GM21737 (cell line): Measurements from ENCODE around the gene NSUN6.

ENCODE experiments used
- ATAC-seq: cut with Tn5 transposase; IDR thresholded peaks from one replicate; pipeline ENCODE4 v1.9.1; 2021; ENCODE audit warnings: mild to moderate bottlenecking, moderate library complexity; ENCODE audit not compliant: unreplicated experiment

Gene NSUN6

DNA sequence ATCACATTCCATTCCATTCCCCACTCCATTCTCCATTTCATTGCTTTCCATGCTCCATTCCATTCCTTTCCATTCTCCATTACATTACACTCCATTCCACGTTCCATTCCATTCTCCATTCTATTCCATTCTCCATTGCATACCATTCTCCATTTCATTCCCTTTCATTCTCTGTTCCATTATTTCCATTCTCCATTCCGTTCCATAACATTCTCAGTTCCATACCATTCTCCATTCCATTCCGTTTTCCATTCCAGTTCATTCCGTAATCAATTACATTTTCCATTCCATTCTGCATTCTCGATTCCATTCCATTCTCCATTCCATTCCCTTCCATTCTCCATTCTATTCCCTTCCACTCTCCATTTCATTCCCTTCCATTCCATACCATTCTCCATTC lies 86.4 kb downstream of the NSUN6 start:
- ATAC-seq = no peak

DNA sequence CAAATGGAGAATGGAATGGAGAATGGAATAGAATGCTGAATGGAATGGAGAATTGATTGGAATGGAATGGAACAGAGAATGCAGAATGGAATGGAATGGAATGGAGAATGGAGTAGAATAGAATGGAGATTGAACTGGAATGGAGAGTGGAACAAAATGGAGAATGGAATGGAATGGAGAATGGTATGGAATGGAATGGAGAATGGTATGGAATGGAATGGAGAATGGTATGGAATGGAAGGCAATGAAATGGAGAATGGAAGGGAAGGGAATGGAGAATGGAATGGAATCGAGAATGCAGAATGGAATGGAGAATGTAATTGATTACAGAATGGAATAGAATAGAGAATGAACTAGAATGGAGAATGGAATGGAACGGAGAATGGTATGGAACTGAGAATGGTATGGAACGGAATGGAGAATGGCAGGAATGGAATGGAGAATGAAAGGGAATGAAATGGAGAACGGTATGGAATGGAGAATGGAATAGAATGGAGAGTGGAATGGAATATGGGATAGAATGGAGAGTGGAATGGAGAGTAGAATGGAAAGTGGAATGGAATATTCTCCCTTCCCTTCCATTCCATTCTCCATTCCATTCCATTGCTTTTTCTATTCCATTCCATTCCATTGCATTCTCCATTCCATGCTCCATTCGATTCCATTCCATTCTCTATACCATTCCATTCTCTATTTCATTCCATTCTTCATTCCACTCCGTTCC lies 88.2 kb downstream of the NSUN6 start:
- no peak for ATAC-seq

DNA sequence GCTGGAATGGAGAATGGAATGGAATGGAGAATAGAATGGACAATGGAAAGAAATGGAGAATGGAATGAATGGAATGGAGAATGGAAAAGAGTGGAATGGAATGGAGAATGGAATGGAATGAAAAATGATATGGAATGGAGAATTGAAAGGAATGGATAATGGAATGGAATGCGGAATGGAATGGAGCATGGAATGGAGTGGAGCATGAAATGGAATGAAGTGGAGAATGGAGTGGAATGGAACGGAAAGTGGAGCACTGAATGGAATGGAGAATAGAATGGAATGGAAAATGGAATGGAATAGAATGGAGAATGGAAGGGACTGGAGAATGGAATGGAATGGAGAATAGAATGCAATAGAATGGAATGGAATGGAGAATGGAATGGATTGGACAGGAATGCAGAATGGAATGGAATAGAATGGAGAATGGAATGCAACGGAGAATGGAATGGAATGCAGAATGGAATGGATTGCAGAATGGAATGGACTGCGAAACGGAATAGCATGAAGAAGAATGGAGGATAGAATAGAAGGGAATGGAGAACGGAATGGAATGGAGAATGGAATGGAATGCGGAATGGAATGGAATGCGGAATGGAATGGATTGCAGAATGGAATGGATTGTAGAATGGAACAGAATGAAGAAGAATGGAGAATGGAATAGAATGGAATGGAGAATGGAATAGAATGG lies 89.4 kb downstream of the NSUN6 start:
- ATAC-seq = no peak

DNA sequence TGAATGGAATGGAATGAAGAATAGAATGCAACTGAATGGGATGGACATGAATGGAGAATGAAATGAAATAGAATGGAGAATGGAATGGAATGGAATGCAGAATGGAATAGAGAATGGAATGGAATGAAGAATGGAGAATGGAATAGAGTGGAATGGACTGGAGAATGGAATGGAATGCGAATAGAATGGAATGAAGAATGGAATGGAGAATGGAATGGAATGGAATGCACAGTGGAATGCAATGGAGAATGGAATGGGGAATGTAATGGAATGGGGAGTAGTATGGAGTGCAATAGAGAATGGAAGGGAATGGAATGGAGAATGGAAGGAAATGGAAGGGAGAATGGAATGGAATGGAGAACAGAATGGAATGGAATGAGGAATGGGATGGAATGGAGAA lies 93.4 kb downstream of the NSUN6 start:
- ATAC-seq = no peak

DNA sequence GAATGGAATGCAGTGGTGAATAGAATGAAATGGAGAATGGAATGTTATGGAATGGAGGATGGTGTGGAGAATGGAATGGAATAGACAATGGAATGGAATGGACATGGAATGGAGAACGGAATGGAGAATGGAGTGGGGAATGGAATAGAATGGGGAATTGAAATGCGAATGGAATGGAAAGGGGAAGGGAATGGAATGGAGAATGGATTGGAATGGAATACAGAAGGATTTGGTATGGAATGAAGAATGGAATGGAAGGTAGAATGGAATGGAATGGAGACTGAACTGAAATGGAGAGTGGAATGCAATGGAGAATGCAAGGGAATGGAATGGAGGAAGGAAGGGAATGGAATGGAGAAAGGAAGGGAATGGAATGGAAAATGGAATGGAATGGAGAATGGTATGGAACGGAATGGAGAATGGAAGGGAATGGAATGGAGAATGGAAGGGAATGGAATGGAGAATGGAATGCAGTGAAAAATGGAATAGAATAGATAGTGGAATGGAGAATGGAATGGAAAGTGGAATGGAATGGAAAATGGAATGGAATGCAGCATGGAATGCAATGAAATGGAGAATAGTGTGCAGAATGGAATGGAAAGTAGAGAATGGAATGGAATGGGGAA lies 94.8 kb downstream of the NSUN6 start:
- ATAC-seq = no peak

DNA sequence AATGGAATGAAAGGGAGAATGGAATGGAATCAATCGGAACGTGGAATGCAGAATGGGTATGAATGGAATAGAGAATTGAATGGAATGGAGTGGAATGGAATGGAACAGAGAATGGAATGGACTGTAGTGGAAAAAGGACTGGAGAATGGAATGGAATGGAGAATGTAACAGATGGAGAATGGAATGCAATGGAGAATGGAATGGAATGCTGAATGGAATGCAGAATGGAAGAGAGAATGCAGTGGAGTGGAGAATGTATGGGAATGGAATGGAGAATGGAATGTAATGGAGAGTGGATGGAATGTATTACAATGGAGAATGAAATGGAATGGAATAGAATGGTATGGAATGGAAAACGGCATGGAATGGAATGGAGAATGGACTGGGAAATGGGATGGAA lies 96.9 kb downstream of the NSUN6 start:
- no peak for ATAC-seq

DNA sequence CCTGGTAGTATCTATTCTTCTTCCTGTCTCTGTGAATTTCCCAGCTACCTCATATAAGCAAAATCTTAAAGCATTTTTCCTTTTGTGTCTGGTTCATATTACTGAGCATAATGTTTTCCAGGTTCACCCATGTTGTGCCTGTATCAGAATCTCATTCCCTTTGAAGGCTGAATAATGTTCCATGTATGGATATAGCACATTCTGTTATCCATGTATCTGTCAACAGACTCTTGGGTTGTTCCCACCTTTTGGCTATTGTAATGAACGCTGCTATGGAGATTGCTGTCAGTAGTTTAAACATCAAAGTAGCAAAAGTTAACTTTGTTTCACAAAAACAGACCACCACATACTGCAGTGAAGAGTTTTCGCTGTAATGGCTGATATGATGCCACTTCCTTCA lies 99.9 kb downstream of the NSUN6 start:
- no peak for ATAC-seq

DNA sequence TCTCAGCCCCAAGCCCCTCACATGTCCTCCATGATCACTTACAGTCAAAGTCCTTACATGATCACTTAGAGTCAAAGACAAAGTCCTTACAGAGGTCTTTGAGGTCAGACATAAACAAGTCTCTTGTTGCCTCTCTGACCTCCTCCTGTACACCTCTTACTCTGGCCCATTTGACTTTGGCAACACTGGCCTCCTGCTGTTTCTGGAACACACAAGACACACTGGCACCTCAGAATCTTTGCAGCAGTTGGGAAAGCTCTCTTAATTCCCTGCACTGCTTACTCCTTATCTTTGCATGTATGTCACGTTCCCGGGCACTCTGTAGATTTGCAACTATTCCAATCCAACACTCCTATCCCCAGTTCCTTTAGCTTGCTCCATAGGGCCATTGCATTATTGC lies 102.3 kb downstream of the NSUN6 start:
- no peak for ATAC-seq

DNA sequence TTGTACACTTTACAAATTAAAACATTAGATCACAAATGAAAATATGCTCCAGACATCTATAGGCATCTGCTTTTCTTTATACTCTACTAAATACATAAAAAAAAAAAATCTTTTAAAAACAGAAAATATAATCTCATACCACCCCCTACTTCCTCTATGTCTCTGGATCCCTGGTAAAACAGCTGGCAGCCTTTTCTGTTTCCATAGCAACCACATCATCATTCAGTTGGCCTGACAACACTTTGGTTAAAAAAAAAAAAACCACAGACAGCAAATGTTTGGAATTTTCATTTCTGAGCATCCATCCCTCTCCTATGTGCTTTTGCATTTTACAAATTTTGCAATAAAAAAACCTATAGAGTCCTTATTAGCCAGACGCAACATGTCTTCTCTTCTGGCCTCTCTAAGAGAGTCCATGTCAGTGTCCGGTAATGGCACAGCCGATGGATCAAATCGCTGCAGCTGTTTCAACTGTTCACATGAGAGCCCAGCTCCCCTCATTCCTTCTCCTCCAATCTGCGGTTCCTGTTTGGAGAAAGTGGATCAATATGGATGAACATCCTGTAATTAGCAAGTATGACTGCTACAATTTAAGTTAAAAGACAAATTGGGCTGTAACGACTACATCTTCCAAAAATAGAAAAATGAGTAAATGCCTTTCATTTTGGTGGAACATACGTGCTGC lies 105.6 kb downstream of the NSUN6 start:
- no peak for ATAC-seq

DNA sequence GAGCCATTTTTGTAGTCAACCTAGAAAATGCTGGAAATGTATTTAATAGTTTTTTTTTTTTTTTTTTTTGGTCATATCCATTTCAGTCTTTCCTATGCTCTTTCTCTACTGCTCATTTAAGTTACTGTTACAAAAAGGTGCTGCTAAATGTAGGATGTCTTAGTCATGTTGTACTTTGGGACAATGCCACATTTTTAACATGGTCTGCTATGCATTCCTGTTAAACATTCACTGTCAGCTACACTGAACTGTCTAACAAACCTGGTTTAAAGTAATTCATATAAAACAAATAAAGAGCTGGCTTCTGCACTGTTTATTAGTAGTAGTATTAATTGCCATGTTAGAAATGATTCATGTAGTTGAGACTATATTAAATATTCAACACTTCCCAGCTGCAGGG lies 108.6 kb downstream of the NSUN6 start:
- no peak for ATAC-seq

DNA sequence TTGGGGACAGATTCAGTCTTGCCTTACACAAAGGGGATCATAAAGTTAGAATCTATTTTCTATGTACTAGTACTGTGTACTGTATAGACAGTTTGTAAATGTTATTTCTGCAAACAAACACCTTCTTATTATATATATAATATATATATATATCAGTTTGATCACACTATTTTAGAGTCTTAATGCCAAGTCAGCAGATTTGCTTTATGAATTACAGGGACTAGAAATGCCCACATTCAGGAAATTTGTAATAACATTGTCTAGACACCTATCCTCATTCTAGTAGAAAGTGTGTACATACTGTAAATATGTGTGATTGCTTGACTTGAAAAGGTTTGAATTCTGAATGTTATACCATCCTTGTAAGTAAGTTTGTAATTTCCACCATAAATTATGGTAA lies 111.2 kb downstream of the NSUN6 start:
- ATAC-seq = no peak

DNA sequence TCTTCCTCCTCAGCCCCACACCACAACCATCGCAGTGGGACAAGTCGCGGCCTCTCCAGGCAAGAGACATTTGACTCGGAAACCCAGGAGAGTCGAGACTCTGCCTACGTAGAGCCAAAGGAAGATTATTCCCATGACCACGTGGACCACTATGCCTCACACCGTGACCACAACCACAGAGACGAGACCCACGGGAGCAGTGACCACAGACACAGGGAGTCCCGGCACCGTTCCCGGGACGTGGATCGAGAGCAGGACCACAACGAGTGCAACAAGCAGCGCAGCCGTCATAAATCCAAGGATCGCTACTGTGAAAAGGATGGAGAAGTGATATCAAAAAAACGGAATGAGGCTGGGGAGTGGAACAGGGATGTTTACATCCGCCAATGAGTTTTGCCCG lies 112.1 kb downstream of the NSUN6 start:
- ATAC-seq = no peak

DNA sequence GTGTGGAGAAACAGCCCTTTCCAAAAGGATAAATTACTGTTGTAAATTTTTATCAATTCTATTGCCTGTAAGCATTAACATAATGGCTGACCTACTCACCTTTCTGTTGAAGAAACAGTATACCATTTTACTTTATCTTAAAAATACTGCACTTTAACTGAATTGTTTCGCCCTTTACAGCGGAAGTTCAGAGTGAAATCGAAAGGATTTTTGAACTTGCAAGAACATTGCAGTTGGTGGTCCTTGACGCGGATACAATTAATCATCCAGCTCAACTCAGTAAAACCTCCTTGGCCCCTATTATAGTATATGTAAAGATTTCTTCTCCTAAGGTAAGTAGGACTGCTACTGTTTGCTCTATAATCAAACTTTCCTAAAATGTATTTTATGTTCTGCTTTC lies 117.5 kb downstream of the NSUN6 start:
- ATAC-seq = no peak

DNA sequence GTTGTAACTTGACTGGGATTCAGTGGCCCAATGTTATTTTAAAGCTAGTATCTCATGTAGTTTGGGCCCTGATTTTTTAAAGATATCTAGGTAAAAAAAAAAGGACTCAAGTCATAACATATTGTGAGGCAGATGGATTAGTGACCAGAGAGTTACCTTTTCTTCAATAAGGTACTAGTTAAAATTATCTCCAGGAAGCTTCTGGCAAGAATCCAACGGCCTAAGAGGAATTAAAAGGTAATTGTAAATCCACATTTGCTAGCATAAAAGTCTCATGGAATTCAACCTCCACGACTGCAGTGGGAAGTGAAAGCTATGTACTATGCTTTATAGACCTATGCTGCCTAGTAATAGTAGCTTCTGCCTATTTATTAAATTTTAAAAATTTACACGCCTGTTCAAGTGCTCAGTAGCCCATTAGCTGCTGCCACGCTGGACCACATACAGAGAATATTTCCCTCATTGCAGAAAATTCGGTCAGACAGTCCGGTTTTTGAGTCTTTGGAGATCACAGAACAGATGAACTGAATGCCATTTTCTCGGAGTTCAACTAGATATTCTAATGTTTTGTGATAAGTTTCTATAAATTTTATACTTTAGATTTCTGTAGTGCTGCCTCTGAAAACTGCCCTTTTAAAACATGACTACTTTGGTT lies 118.4 kb downstream of the NSUN6 start:
- ATAC-seq = no peak

DNA sequence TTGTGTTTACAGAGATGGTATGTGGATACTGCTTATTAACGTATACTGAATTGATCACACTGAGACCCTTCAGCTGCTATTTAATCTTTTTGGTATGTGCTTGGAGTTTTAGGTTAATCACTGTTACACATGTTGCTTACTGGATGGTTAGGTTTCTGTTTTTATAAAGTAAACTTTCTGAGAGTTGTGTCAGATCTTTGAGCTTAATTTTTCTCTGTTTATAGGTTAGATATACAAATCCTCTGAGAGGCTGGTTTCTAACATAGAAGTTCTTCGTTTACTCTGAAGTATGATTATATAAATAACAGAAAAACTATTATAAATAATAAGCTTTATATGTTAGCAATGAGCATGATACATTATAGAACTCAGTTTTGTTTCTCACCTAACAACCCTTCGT lies 123.1 kb downstream of the NSUN6 start:
- ATAC-seq = no peak

DNA sequence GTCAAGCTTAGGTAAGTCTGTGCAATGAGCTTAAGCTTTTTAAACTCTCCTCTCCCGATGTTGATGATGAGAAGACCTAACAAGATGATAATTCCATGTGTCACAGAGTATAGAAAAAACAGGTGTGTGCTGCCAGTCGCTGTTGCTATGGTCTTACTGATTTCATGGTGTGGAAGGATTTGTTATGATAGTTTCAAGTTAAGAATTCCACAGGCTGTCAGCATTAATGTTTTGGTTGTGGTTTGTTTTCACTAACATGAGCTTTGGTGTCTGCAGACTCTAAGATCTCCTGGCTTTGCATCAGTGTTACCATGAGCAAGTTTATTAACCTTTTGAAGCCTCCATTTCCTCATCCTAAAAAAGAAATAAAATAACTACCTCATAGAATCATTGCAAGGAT lies 123.7 kb downstream of the NSUN6 start:
- no peak for ATAC-seq

DNA sequence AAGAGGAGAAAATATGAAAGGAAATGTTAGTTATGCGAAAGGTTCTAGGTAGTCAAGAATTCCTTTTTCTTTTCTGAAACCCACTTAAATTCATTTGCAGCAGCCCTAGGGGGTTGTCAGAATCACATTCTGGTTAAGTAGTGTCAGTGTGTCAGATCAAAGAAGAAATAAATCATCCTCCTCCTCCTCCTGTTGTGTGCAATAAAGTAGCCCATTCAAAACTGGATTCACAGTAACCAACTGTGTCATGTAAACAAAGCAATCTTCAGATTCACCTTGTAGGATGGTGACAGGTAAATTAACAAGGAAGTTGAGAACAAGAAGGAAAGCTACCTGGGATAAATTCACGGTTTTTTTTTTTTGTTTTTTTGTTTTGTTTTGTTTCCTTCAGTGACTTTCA lies 127.5 kb downstream of the NSUN6 start:
- no peak for ATAC-seq

DNA sequence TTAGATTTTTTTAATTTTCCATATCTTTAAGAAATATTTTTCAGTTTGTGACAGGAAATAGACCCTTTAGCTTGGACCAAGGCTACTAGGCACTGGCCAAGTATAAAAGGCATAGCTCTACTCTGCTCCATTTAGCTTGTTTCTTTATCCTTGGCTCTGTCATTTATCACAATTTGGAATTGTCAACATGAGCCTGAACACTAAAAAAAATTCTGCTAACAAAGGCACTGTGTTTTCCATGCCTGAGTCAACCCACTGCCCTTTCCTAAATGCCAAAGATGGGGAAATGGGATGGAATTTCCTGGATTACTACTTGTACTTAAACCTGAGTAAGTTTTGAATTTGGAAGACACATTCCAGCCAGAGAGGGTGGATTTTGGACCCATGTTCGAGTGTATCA lies 128.4 kb downstream of the NSUN6 start:
- no peak for ATAC-seq

DNA sequence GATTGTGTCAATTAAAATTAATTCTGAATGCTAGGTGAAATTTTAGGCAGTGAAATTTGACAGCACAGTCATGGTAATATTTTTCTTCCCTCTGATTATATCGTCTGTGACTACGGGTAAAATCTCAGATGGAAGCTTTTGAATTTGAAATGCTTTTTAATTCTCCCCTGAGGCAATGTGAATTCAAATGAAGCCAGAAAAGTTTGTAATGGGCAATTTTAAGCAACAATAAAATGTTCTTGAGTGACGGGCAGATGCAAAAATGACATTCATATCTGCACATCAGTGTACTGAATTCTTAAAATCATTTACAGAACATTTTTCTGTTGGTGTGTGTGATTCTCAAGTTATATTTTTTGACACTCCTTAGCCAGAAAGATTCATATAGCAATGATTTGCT lies 134.5 kb downstream of the NSUN6 start:
- ATAC-seq = no peak

DNA sequence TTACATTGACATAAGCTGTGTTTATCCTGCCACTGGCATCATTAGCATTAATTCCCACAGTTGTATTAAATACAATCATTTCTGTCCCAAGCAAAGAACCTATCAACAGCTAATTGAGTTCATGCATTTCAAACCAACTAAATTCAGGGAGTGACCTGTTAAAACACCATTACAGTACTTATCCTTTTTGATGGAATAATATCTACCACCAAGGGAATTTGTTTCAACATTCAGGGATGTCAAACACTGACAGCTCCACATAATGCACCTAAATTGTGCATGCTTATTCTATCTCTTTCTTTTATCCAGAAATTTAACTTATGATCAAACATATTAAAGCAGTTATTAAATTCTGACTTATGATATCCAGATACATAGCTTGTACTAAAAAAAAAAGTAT lies 136.8 kb downstream of the NSUN6 start:
- ATAC-seq = no peak

DNA sequence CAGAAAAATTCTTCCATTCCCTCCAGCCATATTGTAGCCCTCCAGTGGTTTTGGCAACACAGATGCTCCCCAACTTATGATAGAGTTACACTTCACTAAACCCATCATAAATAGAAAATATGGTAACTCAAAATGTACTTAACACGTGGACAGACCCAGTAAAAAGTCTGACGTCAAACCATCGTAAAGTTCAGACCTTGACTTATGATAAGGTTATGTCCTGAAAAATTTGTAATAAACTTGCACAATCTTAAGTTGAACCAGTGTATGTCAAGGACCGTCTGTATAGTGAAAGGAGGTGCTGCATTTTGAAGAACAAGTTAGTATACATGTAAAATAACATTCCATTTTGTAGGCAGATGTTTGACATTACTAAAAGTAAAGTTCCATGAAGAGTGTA lies 142.8 kb downstream of the NSUN6 start:
- ATAC-seq = no peak
